Upper lobe of left lung (tissue), 4 donors: Measurements from ENCODE around the gene CFAP57.

Source experiments
- EP300 ChIP-seq, 4 donors: sonication (generic); formaldehyde crosslinking; IDR thresholded peaks; one replicate each; pipeline ENCODE4 v1.5.1; 2017; ENCODE audit warnings: antibody characterized with exemption in 4 of 4, control low read depth in 2 of 4
- POLR2A ChIP-seq, 4 donors: fragments of 450-650 bp; IDR thresholded peaks; one replicate each; pipeline ENCODE4 v1.5.1; 2016 to 2017; ENCODE audit warnings: antibody characterized with exemption in 4 of 4, mild to moderate bottlenecking in 2 of 4
- POLR2AphosphoS5 ChIP-seq, 2 donors: sonication (generic); formaldehyde crosslinking; IDR thresholded peaks; one replicate each; pipeline ENCODE4 v1.5.1; 2017; ENCODE audit warnings: antibody characterized with exemption in 2 of 2
- TF ChIP-seq, protein P1 (sequence below), 6 experiments: fragments of 450-650 bp in 4 of 6; fragments of 200-600 bp in 2 of 6; sonication (generic) in 2 of 6; IDR thresholded peaks; one replicate each; pipeline ENCODE4 v1.5.1; 2016 to 2019; ENCODE audit warnings: antibody characterized with exemption in 6 of 6

DNA sequence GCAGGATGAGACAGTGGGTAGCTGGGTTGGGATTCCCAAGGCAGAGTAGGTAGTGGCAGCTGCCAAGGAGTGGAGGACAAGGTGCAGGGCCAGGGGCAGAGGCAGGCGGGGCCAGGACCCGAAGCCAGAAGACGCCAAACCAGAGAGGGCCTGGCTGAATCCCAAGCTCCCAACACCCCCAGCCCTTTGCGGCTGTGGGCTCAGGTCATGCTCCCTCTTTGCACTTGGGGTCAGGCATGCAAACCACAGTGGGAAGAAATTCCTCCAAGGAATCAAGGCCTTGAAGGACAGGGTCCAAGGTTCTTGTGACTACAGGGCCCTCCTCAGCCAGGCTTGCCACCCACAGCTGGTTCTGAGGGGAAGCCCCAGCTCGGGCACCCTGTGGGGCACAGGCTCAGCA, 107.0 kb downstream of the CFAP57 start:
- TF ChIP-seq, protein P1, sequence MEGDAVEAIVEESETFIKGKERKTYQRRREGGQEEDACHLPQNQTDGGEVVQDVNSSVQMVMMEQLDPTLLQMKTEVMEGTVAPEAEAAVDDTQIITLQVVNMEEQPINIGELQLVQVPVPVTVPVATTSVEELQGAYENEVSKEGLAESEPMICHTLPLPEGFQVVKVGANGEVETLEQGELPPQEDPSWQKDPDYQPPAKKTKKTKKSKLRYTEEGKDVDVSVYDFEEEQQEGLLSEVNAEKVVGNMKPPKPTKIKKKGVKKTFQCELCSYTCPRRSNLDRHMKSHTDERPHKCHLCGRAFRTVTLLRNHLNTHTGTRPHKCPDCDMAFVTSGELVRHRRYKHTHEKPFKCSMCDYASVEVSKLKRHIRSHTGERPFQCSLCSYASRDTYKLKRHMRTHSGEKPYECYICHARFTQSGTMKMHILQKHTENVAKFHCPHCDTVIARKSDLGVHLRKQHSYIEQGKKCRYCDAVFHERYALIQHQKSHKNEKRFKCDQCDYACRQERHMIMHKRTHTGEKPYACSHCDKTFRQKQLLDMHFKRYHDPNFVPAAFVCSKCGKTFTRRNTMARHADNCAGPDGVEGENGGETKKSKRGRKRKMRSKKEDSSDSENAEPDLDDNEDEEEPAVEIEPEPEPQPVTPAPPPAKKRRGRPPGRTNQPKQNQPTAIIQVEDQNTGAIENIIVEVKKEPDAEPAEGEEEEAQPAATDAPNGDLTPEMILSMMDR (IDR thresholded peaks at IDR 0.05) = no peak
- no peak for TF ChIP-seq POLR2AphosphoS5 (IDR thresholded peaks at IDR 0.05)
- no peak for TF ChIP-seq EP300 (IDR thresholded peaks at IDR 0.05)
- TF ChIP-seq POLR2A (IDR thresholded peaks at IDR 0.05) = no peak
